Measurements from ENCODE around the gene MARS1.

The MARS1 gene

GRCh38 chr12:57472391-57472790 lies 15.5 kb upstream of the MARS1 start:
- no peak for DNase-seq (ENCODE audit: low read depth in 3 of 3)

GRCh38 chr12:57473392-57473791 lies 14.5 kb upstream of the MARS1 start:
- DNase-seq (ENCODE audit: low read depth in 3 of 3): no peak

GRCh38 chr12:57473886-57474285 lies 14.0 kb upstream of the MARS1 start:
- no peak for DNase-seq (ENCODE audit: low read depth in 3 of 3)

DNA sequence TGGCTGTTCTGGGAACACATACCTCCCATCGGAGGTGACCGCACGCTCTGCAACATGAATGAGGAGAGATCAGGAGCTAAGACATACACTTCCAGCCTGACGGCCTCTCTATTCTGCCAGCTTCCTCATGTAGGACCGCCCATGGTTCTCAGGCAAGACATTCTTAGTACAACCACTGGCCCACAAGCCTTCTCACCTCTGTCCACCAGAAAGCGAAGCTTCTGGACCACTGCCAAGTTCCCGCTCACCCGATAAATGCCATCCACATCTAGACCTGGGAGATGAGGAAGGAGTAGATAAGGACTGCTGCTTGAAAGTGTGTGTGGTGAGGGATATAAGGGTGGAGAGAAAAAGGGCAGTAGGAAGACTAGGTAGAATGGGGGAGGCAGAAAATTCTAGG lies 13.4 kb upstream of the MARS1 start:
- DNase-seq (ENCODE audit: low read depth in 3 of 3): no peak

- no peak for DNase-seq (ENCODE audit: low read depth in 3 of 3)
These were observed 13.0 kb upstream of the MARS1 start for GRCh38 chr12:57474862-57475261.

- DNase-seq (ENCODE audit: low read depth in 3 of 3): no peak
These were observed 12.4 kb upstream of the MARS1 start for GRCh38 chr12:57475271-57476161.

DNA sequence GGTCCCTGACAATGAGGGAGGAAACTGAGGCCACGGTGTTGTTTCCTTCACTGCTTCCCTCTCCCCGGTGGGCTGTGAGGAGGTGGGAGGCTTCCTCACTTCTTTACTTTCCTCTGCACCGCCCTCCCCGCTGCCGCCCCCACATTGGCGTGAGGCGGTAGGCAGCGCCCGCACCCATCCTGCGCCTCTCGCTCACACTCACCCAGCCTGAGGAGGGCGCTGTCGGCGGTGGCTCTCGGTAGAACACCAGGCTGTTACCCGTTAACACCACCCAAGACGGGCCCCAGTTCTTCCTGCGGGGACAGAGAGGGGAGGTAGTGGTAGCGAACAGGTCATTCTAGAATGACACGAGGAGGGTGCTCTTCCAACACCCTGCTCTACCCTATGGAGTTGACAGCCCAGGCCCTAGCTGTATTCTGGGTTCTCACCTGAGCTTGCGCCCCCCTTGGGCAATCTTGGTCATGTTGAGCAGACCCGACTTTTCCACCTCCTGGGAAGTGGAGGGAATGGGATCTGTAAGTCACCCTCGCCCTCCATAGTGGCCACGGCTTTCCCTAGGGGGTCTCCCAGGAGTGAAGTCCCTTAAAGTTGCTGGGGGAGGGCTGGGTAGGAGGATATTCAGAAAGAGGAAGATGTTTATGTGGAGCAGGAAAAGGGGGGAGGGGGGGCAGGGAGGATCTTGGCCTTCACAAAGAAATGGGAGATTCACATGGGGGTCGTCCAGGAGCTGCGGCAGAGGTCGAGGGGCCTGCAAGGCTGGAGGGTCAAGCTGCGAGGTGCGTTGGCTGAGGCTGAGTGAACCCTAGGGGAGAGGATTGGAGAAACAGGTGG lies 11.5 kb upstream of the MARS1 start:
- peak in 2 of 3 experiments; percentile 48 to 53 for DNase-seq (ENCODE audit: low read depth in 3 of 3)

DNA sequence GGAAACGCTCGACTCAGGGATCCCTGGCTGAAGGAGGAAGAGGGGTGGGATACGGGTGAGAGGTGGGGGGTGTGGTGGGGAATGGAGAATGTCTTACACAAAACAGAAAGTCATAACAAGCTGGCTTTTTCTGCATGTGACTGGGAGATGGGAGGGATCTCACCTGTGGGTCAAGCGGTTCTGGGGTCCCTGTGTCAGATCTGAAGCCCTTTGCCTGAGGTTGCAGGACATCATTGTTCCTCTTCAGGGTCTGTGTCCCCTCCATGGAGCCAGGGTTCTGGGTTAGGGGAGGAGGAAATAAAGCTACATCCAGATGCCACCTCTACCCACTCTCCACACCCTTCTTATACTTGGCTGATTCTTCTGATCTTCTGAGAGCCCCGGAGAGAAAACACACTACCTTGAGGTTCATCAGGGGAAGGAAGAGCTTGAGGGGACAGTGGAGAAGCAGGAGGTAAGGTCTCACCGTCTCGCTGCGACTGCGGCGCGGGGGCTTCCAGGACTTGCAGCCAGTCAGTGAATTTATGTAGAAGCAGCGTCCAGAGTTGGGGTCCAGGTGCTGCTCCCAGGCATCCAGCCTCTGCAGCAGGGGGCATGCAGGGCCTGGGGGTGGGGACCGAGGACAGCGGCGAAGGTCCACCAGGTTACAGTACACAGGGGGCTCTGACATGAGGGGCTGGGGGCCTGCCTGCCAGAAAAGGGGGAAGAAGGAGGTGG lies 10.7 kb upstream of the MARS1 start:
- no peak for DNase-seq (ENCODE audit: low read depth in 3 of 3)

DNA sequence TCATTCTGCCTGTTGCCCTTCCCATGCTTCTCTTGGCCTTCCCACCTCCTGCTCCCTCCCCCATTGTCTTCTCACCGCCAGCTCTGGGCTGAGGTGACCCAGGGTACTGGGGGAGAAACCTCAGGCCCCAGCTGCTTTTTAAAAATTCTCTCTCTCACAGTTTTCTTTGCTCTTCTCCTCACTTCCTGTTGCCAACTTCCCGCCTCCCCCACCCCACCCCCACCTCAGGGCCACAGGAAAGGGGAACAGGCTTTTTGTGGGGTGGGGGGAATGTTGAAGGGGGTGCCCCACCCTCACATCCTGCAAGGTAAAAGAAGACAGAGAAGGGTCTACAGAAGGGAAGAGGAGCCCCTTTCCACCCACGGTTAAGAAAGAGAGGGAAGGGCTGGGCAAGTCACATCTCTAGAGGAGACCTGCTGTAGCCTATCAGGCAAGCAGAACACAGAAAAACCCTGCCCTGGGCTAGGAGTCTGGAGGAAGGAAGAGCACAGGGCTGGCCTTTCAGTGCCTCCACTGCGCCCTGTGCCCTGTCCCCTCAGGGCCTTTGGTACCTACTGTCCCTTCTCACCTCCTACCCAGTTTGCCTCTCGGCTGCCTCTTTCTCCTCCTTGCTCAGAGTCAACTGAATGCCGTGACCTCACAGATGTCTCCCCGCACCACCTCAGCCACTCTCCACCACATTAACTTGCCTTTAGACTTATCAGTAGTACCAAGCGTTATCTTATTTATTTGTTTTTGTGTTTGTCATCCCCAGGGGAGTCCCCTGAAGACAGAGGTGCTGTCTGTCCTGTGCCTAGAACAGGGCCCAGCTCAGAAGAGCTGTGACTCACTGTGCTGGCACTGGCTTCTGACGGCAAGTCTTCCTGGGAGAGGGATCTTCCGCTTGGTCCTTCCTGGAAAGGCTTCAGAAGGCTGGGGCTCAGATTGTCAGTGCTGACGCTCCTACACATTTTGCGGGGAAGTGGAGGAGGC lies 9.9 kb upstream of the MARS1 start:
- DNase-seq (ENCODE audit: low read depth in 3 of 3): peak in 1 of 3 experiments; percentile 40

DNA sequence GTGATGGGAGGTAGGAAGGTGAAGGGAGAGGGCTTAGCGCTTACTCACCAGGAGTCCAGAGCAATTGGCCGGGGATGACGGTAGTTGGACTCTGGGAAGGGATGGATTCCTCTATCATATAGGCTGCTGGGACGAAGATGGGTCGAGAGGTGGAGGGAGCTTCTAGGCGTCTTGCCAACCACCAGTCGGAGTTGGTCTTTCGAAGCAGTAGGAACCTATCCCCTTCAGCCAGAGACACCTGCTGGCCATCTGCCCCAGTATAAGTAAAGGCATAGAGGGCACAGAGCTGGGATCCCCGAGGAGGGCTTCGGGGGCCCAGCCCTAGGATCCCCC lies 8.9 kb upstream of the MARS1 start:
- DNase-seq (ENCODE audit: low read depth in 3 of 3): peak in 1 of 3 experiments; percentile 11

DNA sequence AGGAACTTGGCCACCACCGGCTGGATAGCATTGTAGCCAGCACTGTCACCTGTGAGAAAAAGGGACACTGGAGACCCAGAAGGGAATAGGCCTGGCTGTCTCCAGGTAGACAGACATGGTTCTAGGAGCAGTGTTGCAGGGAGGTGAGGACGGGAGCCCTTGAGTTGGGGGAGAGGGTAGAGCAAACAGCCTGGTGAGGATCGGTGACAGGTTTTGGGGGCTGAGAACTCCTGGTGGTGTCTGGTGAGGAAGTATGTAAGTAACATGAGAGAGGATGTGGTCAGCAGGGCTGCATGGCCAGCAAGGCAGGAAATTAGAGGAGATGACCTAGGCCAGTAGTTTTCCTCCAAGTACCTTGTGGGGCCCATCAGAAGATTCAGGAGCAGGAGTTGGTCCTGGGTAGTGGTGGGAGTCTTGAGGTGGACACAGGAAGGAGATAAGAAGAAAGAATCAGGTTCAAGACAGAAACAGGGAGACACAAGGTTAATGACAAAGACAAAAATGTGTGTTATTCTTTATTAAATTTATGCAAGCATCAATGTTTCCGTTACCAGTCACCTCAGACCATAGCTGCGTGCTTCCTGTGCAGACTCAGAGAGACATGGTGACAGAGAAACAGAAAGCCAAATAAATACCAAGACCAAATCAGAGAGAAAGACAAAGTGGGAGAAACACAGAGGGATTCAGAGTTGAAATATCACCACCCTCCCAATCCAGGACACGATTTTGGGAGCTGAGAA lies 8.3 kb upstream of the MARS1 start, which contains the start of gene ARHGAP9:
ARHGAP9 (minus strand) TSS at position 491 of the 740 bp plus-strand sequence; CDS start at position 31, 460 bp downstream.
- DNase-seq (ENCODE audit: low read depth in 3 of 3): peak in 1 of 3 experiments; percentile 22

DNA sequence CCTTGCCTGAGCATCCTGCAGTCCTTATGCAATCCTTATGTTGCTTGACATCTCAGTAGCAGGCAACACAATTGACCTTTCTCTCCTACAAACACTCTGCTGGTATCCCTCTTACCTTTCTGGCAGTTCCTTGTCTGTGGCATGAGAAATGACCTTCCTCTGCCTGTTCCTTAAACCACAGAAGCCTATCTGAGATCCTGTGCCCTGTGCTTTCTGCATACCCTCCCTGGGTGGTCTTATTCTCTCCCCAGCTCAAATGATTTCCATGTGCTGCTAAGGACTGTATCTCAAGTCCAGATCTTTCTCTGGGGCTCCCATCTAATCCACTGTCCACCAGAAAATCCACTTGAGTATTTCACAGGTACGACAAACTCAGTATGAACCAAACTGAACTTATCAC lies 6.2 kb upstream of the MARS1 start:
- no peak for DNase-seq (ENCODE audit: low read depth in 3 of 3)

- no peak for DNase-seq (ENCODE audit: low read depth in 3 of 3)
These were observed 4.4 kb upstream of the MARS1 start for GRCh38 chr12:57483466-57483865.

GRCh38 chr12:57485695-57486094 lies 2.2 kb upstream of the MARS1 start:
- DNase-seq (ENCODE audit: low read depth in 3 of 3): no peak

DNA sequence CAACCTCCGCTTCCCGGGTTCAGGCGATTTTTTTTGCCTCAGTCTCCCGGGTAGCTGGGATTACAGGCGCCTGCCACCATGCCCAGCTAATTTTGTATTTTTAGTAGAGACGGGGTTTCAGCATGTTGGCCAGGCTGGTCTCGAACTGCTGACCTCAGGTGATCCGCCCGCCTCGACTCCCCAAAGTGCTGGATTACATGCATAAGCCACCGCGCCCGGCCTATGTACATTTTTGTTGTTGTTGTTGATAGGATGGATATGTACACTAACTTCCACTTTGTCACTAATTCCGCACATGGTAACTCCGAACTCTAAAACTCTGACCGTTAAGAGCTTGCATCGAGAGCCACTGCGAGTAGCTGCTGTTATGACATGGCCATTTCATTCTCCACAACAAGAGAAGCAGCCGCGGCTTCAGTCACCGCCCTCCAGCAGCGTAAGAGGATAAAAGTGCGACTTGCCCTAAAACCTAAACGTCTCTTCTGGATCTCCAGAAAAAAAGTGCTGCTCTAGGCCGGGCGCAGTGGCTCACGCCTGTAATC lies 742 bp upstream of the MARS1 start:
- DNase-seq (ENCODE audit: low read depth in 3 of 3): no peak

- no peak for DNase-seq (ENCODE audit: low read depth in 3 of 3)
These were observed 711 bp downstream of the MARS1 start for GRCh38 chr12:57488402-57489156.

DNA sequence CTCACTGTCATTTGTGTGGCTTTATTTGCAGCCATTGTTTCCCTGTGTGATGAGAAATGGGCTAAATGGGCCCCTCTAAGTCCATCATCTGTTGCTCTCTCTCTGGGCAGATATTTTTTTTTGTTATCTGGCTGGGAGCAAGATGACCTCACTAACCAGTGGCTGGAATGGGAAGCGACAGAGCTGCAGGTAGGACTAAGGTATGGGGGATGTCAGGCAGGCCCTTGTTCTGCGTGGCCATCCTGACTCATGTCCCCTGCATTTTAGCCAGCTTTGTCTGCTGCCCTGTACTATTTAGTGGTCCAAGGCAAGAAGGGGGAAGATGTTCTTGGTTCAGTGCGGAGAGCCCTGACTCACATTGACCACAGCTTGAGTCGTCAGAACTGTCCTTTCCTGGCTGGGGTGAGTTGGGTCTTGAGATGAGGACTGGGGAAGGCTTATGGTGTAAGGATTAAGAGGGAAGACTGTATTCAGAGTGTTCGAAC lies 1.3 kb downstream of the MARS1 start:
- DNase-seq (ENCODE audit: low read depth in 3 of 3): no peak

DNA sequence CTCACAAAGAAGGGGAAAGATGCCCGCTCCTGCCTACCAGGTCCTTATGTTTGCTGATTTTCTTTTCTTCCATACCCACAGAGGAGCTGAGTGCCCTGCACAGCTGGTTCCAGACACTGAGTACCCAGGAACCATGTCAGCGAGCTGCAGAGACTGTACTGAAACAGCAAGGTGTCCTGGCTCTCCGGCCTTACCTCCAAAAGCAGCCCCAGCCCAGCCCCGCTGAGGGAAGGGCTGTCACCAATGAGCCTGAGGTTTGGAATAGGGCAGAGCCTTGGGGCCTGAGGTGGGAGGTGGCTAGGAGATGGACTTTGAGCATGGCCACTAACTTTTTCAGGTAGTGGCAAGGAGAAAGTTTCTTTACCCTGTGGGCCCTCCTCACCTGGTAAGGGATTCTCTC lies 2.3 kb downstream of the MARS1 start:
- no peak for DNase-seq (ENCODE audit: low read depth in 3 of 3)
